Measurements from ENCODE around the gene AGAP1. TPM values are rescaled to one million over a fixed set of nuclear protein-coding genes. Genes with fewer than 3 reads are reported as not detected.

Gene AGAP1
- total RNA-seq, 1 donor from 2014 or later: 21.1 TPM

- intact Hi-C loops (cut with DNase I): no loop called here
- no peak overlapping the region for H3K4me3 ChIP-seq
- no peak for TF ChIP-seq POLR2A (IDR thresholded peaks at IDR 0.05)
- TF ChIP-seq CTCF (IDR thresholded peaks at IDR 0.05): no peak
- TF ChIP-seq POLR2AphosphoS5 (IDR thresholded peaks at IDR 0.05; ENCODE audit: insufficient read depth in 1 of 2, low read depth in 1 of 2): no peak
- no peaks in the 10 kb centered on the region for H3K36me3 ChIP-seq
- DNase-seq (ENCODE audit: extremely low spot score in 2 of 2): no peak
- H3K27ac ChIP-seq: no peak overlapping the region
- H3K27me3 ChIP-seq: no peaks in the 10 kb centered on the region
- H3K4me1 ChIP-seq: no peaks in the 10 kb centered on the region
- H3K9me3 ChIP-seq: no peaks in the 10 kb centered on the region
These were observed 410.7 kb downstream of the AGAP1 start for GRCh38 chr2:235904585-235904931.

- no peaks in the 10 kb centered on the region for H3K36me3 ChIP-seq
- no peak for DNase-seq (ENCODE audit: extremely low spot score in 2 of 2)
- no peaks in the 10 kb centered on the region for H3K9me3 ChIP-seq
These were observed 415.0 kb downstream of the AGAP1 start for GRCh38 chr2:235908826-235909225.

GRCh38 chr2:235909358-235909757 lies 415.5 kb downstream of the AGAP1 start:
- intact Hi-C loops (cut with DNase I): no loop called here
- Histone ChIP-seq H3K36me3 (no peaks in the 10 kb centered on the region), H3K4me3 (no peak overlapping the region), H3K27ac (no peak overlapping the region), H3K4me1 (no peaks in the 10 kb centered on the region), H3K27me3 (no peaks in the 10 kb centered on the region), H3K9me3 (no peaks in the 10 kb centered on the region)
- DNase-seq (ENCODE audit: extremely low spot score in 2 of 2): no peak
- TF ChIP-seq POLR2A (IDR thresholded peaks at IDR 0.05) (no peak), POLR2AphosphoS5 (IDR thresholded peaks at IDR 0.05; ENCODE audit: insufficient read depth in 1 of 2, low read depth in 1 of 2) (no peak)

More at GRCh38 chr2:235908826-235909225, 415.0 kb downstream of the AGAP1 start:
- intact Hi-C loops (cut with DNase I): no loop called here
- H3K27me3 ChIP-seq: no peaks in the 10 kb centered on the region
- TF ChIP-seq POLR2A (IDR thresholded peaks at IDR 0.05): no peak
- TF ChIP-seq CTCF (IDR thresholded peaks at IDR 0.05): no peak
- no peak for TF ChIP-seq POLR2AphosphoS5 (IDR thresholded peaks at IDR 0.05; ENCODE audit: insufficient read depth in 1 of 2, low read depth in 1 of 2)
- H3K4me3 ChIP-seq: no peak overlapping the region
- no peaks in the 10 kb centered on the region for H3K4me1 ChIP-seq
- H3K27ac ChIP-seq: no peak overlapping the region

- no peak overlapping the region for H3K4me3 ChIP-seq
- H3K4me1 ChIP-seq: no peaks in the 10 kb centered on the region
- no peaks in the 10 kb centered on the region for H3K9me3 ChIP-seq
- DNase-seq (ENCODE audit: extremely low spot score in 2 of 2): no peak
- no peaks in the 10 kb centered on the region for H3K27me3 ChIP-seq
- intact Hi-C loops (cut with DNase I): no loop called here
- no peaks in the 10 kb centered on the region for H3K36me3 ChIP-seq
- no peak overlapping the region for H3K27ac ChIP-seq
- TF ChIP-seq CTCF (IDR thresholded peaks at IDR 0.05): no peak
- TF ChIP-seq POLR2A (IDR thresholded peaks at IDR 0.05): no peak
- TF ChIP-seq POLR2AphosphoS5 (IDR thresholded peaks at IDR 0.05; ENCODE audit: insufficient read depth in 1 of 2, low read depth in 1 of 2): no peak
These were observed 416.2 kb downstream of the AGAP1 start for GRCh38 chr2:235910067-235910466.

- no peaks in the 10 kb centered on the region for H3K27me3 ChIP-seq
- intact Hi-C loops (cut with DNase I): no loop called here
- no peaks in the 10 kb centered on the region for H3K9me3 ChIP-seq
- H3K27ac ChIP-seq: no peak overlapping the region
- no peak for DNase-seq (ENCODE audit: extremely low spot score in 2 of 2)
- H3K36me3 ChIP-seq: no peaks in the 10 kb centered on the region
- H3K4me3 ChIP-seq: no peak overlapping the region
- H3K4me1 ChIP-seq: no peaks in the 10 kb centered on the region
- no peak for TF ChIP-seq POLR2AphosphoS5 (IDR thresholded peaks at IDR 0.05; ENCODE audit: insufficient read depth in 1 of 2, low read depth in 1 of 2)
- no peak for TF ChIP-seq CTCF (IDR thresholded peaks at IDR 0.05)
- no peak for TF ChIP-seq POLR2A (IDR thresholded peaks at IDR 0.05)
These were observed 417.3 kb downstream of the AGAP1 start for GRCh38 chr2:235911125-235911524.

Measured in vagina (tissue), 2 donors.